ENCODE measurements around the gene TXNIP.

TXNIP gene

DNA sequence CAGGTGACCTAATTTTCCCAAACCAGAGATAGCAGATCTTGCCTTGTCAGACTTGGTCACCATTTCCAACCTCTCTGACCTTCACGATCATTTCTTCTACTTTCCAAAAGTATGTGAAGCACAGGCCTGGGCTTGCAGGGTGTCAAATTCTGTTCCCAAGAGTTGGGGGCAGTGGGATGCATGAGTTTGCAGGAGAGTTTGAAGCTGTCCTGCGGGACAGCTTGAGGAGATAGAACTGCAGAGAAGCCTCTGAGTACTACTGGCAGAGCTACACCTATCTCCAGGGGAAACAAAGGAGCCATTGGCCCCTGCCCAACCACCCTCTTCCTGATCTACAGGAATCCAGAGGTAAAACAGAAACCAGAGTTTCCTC is 11.3 kb downstream of the TXNIP start:
- ATAC-seq: no peak
- no peak for DNase-seq

DNA sequence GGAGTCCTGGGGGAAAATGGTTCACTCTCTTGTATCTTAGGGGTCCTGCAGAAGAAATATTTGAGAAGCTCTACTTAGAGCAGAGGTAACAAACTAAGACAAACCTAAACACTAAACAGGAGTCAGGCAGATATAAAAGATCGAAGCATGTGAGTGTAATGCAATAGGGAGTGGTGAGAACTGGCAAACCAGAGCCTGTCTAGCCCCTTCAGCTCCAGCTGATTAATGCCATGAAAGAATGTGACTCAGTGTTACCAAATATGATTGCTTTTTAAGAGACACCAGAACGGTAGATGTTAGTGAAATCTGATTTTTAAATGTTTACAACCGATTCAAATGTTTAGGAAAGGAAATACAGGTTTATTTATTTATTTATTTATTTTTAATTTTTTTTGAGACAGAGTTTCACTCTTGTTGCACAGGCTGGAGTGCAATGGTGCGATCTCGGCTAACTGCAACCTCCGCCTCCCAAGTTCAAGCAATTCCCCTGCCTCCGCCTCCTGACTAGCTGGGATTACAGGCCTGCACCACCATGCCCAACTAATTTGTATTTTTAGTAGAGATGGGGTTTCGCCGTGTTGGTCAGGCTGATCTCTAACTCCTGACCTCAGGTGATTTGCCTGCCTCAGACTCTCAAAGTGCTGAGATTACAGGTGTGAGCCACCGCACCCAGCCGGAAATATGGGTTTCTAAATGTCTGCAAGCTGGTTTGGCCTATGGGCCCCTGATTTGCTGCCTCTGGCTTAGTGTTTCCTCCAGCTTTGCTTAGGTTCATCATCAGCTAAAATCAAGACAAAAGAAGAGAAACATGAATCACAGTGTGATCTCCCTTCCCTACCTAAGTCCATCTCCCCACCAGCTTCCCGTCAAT is 12.2 kb downstream of the TXNIP start:
- ATAC-seq: peak; percentile 19

DNA sequence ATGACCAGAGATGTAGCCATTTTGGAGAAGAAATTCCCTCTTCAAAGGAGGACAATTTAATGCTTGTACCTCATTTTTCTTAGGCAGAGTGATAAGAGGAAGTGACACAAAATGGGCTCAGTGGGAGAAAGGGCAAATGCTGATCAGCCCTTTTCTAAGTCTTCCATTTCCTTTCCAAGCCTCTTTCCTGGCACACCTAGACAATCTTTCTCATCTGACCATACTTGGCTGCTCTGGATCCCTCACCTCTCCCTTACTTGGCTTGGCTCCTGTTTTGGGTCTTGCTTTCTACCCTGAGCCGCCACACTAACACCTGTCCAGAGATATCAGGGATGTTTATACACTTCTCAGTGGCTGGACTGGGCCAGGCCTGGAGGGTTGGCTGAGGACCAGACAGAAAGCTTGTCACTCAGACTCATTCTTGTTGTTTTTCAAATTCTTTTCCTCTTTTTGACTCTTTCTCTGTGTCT is 13.1 kb downstream of the TXNIP start:
- ATAC-seq: no peak
- no peak for DNase-seq

More for the DNA sequence above, 12.2 kb downstream of the TXNIP start:
- DNase-seq: no peak

DNA sequence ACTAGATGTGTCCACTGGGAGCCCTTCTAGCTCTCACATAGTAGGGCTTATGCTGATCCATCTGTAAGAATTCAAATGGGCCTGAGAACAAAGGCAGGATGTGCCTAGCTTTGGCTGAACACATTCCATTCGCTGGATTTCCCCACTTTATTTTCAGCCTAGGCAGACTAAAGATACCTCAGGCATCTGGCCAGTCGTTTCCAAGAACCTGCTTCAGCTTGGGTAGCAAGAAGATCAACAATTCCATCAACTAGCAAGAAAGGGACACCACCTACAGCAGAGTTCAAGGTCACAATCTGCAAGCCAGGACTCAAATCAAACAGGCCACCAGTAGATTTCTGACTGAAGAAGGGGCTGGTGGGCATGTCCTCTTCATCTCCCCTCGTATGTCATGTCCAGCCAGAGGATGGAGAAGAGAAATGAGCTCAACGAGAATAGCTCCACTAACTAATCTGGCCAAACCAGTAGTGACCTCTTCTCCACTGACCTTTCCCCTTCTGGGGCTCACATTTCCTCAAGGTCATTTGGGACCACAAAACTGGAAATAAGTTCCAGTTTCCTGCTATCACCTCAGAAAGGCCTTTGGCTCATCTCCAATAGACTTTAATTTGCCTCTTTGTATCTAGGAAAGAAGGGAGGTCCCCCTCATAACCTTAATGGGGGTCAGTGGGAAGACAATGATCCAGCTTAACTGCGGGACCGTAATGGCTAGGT is 14.2 kb downstream of the TXNIP start:
- ATAC-seq (no peak), DNase-seq (no peak)

DNA sequence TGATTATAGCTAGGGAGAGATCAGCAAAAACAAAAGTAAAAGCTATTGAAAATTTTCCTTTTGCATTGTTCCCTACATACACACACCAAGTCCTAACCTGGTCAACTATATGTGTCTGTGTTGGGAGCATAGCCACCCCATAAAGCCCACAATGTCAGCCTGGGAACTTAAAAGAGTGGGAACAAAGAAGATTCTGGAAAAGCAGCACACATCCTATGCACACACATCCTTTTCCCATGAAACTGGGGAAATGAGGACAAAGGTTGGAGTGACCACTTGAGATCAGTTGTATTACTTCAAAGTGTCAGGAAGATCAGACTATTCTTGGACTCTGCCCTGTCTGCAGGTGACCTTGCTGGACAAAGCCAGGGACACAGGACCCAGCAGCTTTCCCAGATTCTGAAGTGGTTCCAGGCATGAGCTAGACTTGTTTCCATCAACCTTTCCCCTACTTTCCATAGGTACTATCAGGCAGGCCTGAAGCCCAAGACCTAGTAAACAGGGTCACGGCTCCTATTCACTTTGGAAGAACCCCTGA is 15.9 kb downstream of the TXNIP start:
- no peak for ATAC-seq
- no peak for DNase-seq

DNA sequence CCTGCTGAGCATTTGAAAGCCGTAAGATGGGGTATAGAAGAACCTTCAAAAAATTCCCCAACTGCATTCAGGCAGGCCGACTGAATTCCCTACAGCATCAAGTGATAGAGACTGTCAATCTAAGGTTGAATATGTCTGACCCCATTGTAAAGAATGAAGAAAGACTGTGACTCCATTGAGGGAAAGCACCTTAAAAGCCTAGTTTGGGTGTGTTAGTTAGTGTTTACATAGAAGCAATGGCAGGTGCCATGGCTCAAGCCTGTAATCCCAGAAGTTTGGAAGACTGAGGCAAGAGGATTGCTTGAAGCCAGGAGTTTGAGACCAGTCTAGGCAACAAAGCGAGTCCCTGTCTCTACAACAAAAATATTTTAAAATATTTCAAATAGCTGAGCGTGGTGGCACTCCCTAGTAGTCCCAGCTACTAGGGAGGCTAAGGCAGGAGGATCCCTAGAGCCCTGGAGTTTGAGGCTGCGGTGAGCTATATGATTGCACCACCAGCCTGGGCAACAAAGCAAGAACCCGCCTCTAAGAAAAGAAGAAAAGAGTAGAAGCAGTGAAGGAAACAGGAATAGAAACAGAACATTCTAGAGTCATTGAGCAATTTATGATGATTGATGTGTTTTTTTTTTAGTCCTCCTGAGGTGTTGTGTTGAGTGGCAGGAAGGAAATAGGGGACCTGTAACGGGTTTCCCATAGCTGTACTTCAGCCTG is 16.5 kb downstream of the TXNIP start:
- no peak for DNase-seq
- no peak for ATAC-seq

DNA sequence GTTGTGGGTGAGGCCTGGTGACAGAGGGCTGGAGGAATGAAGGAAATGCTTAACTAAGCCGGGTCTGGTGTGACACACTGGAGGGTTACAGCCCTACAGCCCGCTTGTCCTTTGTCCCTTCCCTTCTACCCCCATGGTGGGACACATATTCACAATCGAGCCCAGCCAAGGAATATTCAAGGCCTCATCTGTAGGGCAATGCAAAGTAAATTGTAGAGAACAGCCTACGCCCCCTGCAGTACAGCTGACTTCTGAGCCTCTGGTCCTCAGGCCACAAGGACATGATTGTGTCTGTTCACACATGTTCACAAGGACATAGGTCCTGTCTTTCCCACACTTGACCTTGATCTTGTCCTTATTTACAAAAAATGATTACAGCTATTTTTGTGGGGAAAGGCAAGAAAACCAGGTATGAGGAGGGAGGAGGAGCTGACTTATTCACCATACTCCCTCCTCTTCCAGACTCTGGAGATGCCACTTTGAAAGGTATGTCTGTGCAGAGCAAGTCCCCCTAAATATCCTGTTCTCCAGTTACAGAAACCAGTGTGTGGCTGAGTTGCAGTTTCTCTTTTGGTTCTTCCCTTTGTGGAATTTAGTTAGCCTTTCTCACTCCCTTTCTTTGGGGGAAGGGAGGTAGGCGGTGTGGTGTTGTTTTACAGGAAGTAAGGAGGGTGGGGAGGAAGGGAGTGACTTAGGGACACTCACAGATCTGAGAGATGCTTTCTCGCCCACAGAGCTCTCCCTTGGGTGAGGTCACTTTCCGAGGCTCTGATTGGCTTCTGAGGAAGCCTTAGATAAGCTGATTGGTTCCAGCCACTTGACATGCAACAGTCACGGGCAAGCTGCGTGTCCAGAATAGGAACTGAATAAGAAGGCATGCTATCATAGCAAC is 17.3 kb downstream of the TXNIP start:
- ATAC-seq: peak; percentile 92

DNA sequence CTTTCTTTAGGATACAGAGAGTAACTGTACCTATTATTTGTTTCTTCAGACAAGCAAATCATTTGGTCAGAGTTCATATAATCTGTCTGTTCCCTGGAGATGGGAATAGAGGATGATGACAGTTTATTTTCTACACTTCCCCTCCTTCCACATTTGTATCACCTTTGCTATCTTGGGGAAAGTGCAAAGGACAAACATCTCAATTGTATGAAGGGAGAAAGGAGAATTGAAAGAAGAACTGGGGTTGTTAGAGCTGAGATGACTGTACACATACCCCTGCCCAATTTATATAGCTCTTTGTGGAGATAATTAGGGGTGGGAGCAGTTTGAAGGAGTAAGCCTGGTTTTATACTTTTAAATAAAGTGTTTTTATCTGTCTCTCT is 17.9 kb downstream of the TXNIP start:
- DNase-seq: no peak
- no peak for ATAC-seq

More for the DNA sequence above, 17.3 kb downstream of the TXNIP start:
- peak; percentile 81 for DNase-seq

DNA sequence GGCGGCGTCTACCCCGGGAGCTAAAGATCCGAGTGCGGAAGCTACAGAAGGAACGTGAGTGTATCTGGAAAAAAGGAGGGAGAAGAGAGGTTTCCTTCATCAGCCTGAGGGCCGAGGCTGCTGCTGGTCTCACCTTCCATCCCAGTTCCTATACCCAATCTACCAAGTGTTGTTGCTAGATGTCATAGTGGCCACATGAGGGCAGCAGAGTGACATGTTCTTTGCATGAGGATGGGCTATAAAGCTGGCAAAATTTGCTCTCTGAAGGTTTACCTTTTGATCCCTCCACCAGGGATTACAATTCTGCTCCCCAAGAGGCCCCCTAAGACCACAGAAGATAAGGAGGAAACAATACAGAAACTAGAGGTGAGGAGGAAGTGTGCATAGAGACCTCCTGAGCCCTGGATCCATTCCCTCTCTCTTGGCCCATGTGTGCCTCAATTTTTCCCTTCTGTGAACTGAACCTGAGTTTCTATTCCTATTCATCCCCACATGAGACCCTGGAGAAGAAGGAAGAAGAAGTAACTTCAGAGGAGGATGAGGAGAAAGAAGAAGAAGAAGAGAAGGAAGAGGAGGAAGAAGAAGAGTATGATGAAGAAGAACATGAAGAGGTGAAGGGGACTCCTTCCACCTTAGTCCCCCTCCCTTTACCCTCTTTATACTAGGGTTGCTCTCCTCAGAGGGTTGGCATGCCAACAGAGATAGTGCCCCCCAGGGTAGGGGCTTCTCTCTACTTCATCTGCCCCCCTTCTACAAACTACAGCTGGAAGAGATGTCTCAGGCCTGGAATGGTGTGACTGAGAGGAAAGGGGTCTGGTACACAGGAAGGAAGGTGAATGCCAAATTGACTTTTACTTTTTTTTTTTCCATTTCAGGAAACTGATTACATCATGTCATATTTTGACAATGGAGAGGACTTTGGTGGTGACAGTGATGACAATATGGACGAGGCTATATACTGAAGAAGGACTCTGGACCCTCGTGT is 18.6 kb downstream of the TXNIP start:
- peak; percentile 71 for DNase-seq
- peak; percentile 30 for ATAC-seq

DNA sequence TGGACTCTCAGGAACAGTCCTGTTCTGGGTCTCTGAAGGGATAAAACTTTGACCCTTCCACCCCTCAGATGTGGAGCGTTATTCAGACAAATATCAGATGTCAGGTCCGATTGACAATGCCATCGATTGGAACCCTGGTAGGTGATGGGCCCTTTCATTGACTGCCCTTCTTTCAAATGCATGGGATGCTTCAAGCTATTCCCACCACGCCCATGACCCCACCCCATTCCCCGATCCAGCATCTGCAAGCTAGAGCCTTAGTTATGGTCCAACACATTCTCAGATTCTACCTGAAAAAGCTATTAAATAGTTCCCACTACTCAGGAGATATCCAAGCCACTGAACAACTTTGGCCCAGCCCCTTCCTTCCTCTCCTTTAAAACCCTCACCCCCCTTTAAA is 19.4 kb downstream of the TXNIP start:
- no peak for ATAC-seq
- DNase-seq: no peak

DNA sequence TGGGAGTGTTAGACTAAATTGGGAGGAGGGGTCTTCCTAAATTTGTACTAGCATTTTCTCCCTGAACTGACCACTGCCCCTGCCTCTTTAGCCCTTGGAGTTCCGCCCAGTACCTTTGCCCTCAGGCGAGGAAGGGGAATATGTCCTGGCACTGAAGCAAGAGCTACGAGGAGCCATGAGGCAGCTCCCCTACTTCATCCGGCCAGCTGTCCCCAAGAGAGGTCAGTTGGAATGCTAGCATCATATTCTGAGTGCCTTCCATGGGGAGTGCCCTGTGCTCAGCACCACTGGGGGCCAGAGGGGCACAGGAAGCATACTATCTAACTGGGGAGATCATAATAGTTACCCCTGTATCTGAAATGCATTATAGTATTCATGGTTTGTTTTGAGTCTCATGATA is 21.2 kb downstream of the TXNIP start:
- no peak for ATAC-seq
- no peak for DNase-seq

DNA sequence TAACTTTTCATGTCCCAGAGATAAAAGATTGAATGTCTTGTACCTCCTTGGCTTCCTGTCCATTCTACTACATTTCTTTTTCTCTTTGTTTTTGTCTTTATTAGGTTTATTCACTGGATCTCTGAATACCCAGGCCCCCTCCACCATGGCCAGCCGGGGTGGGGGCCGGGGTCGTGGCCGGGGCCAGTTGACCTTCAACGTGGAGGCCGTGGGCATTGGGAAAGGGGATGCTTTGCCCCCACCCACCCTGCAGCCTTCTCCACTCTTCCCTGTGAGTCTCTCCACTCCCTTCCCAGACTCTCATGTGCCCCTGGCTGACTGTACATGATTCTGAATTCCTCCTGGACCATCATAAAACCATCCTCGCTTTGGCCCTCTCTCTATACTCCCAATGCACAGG is 21.7 kb downstream of the TXNIP start:
- ATAC-seq: no peak
- no peak for DNase-seq

DNA sequence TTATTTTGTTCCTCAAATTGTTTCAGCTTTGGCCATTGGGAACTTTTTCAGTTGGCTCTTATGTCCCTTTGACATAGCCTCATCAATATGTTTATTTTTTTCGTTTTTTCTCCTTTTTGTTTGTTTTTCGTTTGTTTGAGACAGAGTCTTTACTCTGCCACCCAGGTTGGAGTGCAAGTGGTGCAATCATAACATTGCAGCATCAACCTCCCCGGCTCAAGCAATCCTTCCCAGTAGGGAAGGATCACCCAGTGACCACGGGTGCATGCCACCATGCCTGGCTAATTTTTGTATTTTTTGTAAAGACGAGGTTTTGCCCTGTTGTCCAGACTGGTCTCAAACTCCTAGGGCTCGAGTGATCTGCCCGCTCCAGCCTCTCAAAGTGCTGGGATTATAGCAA is 23.8 kb downstream of the TXNIP start:
- no peak for DNase-seq

DNA sequence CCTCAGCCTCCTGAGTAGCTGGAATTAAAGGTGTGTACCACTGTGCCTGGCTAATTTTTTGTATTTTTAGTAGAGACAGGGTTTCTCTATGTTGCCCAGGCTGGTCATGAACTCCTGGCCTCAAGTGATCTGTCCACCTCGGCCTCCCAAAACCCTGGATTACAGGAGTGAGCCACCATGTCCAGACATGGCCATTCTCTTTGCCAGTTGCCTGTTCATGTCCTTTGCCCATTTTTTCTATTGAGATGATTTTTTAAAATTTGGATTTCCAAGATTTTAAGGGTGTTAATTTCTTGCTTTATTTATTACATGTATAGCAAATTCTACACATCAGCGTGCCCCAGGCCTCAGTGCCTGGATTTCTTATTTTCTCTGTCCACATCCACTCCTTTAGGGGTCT is 29.1 kb downstream of the TXNIP start:
- no peak for DNase-seq
- no peak for ATAC-seq

More for the DNA sequence above, 23.8 kb downstream of the TXNIP start:
- ATAC-seq: no peak

DNA sequence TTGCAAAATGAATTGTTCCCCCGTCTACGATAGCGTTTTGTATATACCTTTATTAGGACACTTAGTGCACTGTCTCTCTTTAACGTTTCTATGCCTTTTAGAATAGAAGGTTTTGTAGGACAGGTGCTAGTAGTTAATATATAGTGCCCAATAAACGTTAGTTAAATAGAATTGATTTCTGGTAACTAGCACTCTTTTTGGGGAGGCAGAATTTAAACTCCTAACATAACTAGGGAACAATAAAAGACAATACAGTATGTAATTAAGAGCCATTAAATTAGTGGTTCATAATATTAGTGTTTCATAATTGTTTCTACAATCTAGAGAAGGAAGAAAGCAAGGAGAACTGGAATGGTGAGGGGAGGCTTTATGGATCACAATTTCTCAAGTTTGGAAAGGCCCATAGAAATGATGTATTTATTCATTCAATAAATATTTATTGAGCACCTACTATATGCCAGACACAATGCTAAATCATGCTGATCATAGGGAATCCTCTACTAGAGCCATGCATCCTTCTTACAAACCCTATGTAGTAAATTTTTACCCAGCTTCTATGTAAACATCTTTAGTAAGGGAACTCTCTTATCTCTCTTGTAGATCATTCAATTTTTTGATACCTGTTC is 31.1 kb downstream of the TXNIP start:
- DNase-seq: no peak
- ATAC-seq: no peak

DNA sequence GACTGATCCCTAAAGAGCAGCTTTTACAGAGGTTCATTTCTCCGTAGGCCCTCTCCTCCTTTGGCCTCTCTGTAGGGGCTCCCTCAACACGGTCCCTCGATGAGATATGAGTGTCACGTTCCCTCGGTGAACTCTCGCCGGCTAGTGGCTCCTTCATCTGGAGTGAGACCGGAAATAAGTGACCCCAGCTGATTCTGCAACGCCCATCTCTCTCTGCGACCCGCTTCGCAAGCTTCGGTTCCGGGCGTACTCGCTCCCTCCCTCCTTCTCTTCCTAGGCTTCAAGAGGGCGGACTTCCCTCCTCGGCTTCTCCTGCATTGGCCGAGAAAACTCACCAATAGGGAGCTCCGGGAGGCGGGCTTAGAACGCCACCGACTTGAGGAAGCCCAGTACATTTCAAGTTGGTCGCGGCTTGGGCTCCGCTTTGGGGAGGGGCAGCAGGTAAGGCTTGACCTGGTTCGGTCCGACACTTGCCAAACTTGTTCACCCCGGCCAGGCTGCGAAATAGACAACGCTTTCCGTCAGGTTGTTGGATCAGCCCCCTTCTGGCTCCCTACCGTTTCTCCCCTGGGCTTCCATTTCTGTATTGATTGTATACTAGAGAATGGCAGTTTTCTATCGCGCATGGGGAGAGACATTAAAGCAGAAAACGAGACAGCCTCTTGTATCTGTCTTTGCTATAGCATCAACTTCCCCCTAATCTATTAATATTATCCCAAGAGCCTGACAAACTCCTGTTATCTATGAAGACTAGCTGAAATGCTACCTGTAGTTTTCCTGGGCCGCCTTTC is 31.9 kb downstream of the TXNIP start, which contains the start of the genes ANKRD34A and POLR3GL:
Gene ANKRD34A (minus strand): TSS at position 248 of the 791 bp plus-strand sequence. CDS start 2,816 bp downstream, outside the sequence.
Gene POLR3GL (plus strand): TSS at position 363 of the 791 bp plus-strand sequence. CDS start 10,176 bp downstream, outside the sequence.
- DNase-seq (peak; percentile 90), ATAC-seq (peak; percentile 90)

DNA sequence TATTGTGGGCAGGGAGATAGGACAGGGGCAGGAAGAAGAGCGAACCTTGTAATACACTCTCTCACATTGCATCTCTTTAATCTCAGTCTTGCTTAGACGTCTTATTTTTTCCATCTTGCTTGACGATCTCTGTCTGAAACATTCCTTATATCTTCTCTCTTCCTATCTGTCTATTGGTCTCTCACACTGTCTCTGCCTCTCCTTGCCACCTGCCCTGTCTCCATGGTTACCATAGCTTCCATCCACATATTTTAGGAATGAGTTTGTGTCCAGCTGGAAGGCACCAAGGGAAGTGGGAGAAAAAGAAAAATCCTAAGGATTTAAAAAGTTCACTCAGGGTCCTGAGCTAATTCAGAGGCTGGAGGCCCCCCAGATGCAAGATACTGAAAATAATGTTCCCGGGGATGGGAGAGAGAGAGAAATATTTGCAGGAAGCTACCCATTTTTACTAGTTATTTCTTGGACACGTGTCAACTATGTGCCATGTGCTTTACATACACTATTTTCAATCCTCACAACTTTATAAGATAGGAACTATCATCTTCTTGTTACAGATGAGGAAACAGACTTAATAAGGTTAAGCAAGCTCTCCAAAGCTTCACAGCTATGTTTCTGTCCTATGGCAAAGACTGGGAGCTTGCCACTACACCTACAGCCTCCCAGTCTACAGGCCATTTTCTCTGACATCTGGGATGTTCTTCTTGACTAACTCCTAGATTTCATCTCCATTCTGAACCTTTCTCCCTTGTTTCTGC is 32.9 kb downstream of the TXNIP start:
- DNase-seq (no peak), ATAC-seq (no peak)
